ENCODE measurements around the gene OR6C70. TPM values are rescaled to one million over a fixed set of nuclear protein-coding genes. Genes with fewer than 3 reads are reported as not detected.
"Not testable (repeated sequence)": the region's sequence is repeated elsewhere in the genome, so short reads cannot be mapped to it uniquely, and the experiment has no call there.

The OR6C70 gene
- 4.6 TPM for total RNA-seq (ENCODE audit: insufficient read depth, low replicate concordance)

GRCh38 chr12:55470088-55470829 lies at the start of gene OR6C70:
Gene OR6C70, minus strand, starts transcription at chr12:55470138. Its CDS starts 0 bp downstream, at chr12:55470138.
- DNase-seq (ENCODE audit: low spot score): no peak

- DNase-seq (ENCODE audit: low spot score): no peak
Measured at GRCh38 chr12:55516391-55516790, 46.5 kb upstream of the OR6C70 start.

GRCh38 chr12:55515696-55516095 lies 45.8 kb upstream of the OR6C70 start:
- DNase-seq (ENCODE audit: low spot score): no peak

- DNase-seq (ENCODE audit: low spot score): no peak
Measured at GRCh38 chr12:55501601-55502000, 31.7 kb upstream of the OR6C70 start.

DNA sequence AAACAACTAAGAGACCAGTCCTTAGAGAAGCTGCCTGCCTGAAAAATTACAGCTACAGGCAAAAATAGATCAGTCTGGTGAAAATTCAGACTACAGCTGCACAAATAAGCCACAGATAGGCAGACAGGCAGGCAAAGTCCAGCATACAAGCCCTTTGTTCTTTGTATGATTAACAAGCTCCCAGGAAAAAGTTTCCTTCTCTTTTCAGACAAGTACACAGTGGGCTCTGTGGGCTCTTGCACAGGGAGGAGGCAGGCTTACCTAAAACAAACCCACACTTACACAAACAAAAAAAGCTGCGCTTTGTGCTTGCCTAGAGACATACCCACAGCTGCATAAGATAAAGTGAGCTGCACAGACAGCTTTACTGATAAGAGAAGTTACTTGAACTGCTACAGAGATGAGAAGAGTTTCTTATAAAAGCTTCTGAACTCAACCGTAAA lies 29.9 kb upstream of the OR6C70 start:
- peak; percentile 85 for DNase-seq (ENCODE audit: low spot score)

- DNase-seq (ENCODE audit: low spot score): no peak
Measured at GRCh38 chr12:55499231-55499630, 29.3 kb upstream of the OR6C70 start.

DNA sequence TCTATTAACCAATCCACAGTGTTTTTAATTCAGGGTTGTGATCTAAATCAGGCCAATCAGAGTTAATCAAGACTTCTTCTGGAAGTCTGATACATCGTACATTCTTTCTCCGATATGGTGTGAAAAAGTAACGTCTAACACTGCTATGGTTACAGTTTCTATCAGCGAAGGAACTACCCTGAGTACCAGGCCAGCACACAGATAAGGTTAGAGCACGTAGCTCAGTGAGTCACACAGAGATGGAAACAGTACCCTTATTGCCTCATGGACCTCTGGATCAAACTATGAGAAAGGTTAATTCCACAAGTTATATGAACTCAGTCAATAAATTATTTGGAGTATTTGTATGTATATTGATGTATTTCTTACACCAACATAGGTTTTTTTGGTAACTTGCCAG lies 25.6 kb upstream of the OR6C70 start:
- DNase-seq (ENCODE audit: low spot score): peak; percentile 45

GRCh38 chr12:55492078-55492477 lies 22.1 kb upstream of the OR6C70 start, which contains the start of gene OR6C68:
Gene OR6C68, plus strand, starts transcription at chr12:55492378. Its CDS starts 0 bp downstream, at chr12:55492378.
- no peak for DNase-seq (ENCODE audit: low spot score)

- not testable (repeated sequence) for DNase-seq (ENCODE audit: low spot score)
Measured at GRCh38 chr12:55484284-55484683, 14.3 kb upstream of the OR6C70 start.

- not testable (repeated sequence) for DNase-seq (ENCODE audit: low spot score)
Measured at GRCh38 chr12:55479136-55479535, 9.2 kb upstream of the OR6C70 start.

GRCh38 chr12:55472264-55472663 lies 2.3 kb upstream of the OR6C70 start:
- DNase-seq (ENCODE audit: low spot score): peak; percentile 91

- DNase-seq (ENCODE audit: low spot score): no peak
Measured at GRCh38 chr12:55469291-55469690, 647 bp downstream of the OR6C70 start.

- DNase-seq (ENCODE audit: low spot score): no peak
Measured at GRCh38 chr12:55467836-55468235, 2.1 kb downstream of the OR6C70 start.

DNA sequence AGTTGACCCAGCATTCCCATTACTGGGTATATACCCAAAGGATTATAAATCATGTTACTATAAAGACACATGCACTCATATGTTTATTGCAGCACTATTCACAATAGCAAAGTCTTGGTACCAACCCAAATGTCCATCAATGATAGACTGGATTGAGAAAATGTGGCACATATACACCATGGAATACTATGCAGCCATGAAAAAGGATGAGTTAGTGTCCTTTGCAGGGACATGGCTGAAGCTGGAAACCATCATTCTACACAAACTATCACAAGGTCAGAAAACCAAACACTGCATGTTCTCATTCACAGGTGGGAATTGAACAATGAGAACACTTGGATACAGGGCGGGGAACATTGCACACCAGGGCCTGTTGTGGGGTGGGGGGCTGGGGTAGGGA lies 5.0 kb downstream of the OR6C70 start:
- DNase-seq (ENCODE audit: low spot score): not testable (repeated sequence)

GRCh38 chr12:55448825-55449224 lies 21.1 kb downstream of the OR6C70 start:
- DNase-seq (ENCODE audit: low spot score): no peak

GRCh38 chr12:55446326-55446725 lies 23.6 kb downstream of the OR6C70 start:
- DNase-seq (ENCODE audit: low spot score): peak; percentile 44

DNA sequence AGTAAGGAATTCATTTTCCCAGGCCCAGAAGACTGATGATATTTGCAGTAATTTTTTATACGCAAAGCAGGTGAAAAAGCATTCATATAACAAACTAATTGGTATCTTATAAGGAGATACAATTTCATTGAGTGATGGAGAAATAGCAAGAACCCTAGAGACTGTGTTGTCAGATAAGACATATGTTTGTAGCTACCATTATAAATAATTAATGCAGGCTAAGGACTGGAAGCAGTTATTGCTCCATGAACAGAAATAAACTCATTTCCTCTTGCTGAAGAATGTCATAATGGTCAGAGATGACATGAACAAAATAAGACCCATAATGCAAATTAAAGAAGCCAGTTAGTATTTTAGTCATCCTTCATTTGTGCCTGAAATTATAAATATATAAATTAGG lies 24.6 kb downstream of the OR6C70 start:
- DNase-seq (ENCODE audit: low spot score): no peak

- DNase-seq (ENCODE audit: low spot score): no peak
Measured at GRCh38 chr12:55443776-55444175, 26.2 kb downstream of the OR6C70 start, which contains the start of gene OR6C2. Gene OR6C2, plus strand, starts transcription at chr12:55444076. Its CDS starts 8,138 bp downstream, at chr12:55452214.

DNA sequence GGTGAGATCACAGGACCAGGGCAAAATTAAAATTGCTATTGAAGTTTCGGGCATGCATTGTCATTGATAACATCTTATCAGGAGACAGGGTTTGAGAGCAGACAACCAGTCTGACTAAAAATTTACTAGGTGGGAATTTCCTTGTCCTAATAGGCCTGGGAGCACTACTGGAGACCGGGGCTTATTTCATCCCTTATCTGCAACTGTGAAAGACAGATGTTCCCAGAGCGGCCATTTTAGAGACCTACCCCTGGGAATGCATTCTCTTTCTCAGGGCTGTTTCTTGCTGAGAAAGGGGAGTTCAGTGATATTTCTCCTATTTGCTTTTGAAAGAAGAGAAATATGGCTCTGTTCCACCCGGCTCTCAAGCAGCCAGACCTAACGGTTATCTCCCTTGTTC lies 28.7 kb downstream of the OR6C70 start:
- not testable (repeated sequence) for DNase-seq (ENCODE audit: low spot score)

GRCh38 chr12:55428331-55429243 lies 41.4 kb downstream of the OR6C70 start:
- DNase-seq (ENCODE audit: low spot score): no peak

- no peak for DNase-seq (ENCODE audit: low spot score)
Measured at GRCh38 chr12:55425954-55426353, 44.0 kb downstream of the OR6C70 start, which contains the start of gene OR6C76. Gene OR6C76, plus strand, starts transcription at chr12:55426254. Its CDS starts 0 bp downstream, at chr12:55426254.

GRCh38 chr12:55420307-55420962 lies 49.5 kb downstream of the OR6C70 start:
- no peak for DNase-seq (ENCODE audit: low spot score)

Measured in umbilical cord (tissue), 2 donors.